Kidney capillary endothelial cell (primary cell): ENCODE results near the gene ZSCAN16.

Experiments used
- DNase-seq: peaks from one replicate; pipeline ENCODE4 v3.0.0-alpha.2; 2018; ENCODE audit warnings: low spot score

Gene ZSCAN16

GRCh38 chr6:28172006-28172405, 47.6 kb downstream of the ZSCAN16 start:
- no peak for DNase-seq

DNA sequence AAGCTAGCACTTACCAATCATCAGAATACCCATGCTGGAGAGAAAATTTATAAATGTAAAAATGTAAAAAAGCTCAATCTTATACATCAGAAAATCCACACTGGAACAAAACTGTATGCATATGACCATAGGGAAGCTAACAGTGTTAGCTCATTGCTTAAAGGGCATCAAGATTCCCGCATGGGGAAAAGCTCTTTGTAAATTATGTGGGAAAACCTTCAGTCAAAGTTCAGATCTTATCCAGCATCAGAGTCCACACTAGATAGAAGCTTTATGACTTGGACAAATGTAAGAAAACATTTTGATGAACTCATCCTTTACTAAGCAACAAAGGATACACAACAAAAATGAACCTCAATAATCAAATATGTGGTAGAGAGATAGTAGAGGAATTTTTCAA, 52.0 kb downstream of the ZSCAN16 start:
- no peak for DNase-seq
